HTERT RPE-1 (cell line): ENCODE results near the gene IVNS1ABP.
"Not testable (repeated sequence)": the region's sequence is repeated elsewhere in the genome, so short reads cannot be mapped to it uniquely, and the experiment has no call there.

ENCODE experiments used
- in situ Hi-C: fragments of 300-500 bp; cut with MboI; formaldehyde crosslinking; loops from 4 replicates; pipeline ENCODE4 v1.14.3; 2020; ENCODE audit warnings: low sequenced_read_pairs

IVNS1ABP gene

GRCh38 chr1:185337246-185337645 is 20.2 kb upstream of the IVNS1ABP start:
- in situ Hi-C loops = no loop called here

- in situ Hi-C loops = no loop called here
Observed at GRCh38 chr1:185334182-185334581, 17.1 kb upstream of the IVNS1ABP start.

- in situ Hi-C loops = no loop called here
Observed at GRCh38 chr1:185328255-185328654, 11.2 kb upstream of the IVNS1ABP start.

DNA sequence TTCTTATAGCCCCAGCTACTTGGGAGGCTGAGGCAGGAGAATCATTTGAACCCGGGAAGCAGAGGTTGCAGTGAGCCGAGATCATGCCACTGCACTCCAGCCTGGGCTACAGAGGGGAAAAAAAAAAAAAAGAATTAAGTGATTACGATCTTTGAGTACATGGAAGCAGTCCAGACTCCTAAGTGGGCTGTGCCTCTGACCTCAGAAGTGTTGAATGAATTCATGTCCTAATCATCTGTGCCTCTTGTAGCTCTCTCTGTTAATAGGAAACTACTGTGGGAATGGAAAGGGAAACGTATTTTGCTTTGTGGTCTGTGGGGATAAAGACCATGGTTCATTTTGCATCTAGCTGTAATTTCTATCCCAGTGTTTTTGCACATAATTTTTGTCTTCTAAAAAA is 8.4 kb upstream of the IVNS1ABP start:
- in situ Hi-C loops = no loop called here

DNA sequence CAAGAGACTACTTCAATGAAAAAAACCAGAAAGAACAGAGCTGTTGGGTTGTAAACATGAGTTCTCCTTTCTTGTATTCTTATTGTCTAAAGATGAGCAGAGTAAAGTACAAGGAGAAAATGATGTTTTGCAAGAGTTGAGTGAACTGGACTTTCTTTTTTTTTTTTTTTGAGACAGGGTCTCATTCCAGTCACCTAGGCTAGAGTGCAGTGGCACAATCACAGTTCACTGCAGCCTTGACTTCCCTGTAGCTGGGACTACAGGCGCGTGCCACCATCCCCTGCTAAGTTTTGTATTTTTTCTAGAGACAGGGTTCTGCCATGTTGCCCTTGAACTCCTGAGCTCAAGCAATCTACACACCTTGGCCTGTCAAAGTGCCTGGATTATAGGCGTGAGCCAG is 7.1 kb upstream of the IVNS1ABP start:
- in situ Hi-C loops = no loop called here

DNA sequence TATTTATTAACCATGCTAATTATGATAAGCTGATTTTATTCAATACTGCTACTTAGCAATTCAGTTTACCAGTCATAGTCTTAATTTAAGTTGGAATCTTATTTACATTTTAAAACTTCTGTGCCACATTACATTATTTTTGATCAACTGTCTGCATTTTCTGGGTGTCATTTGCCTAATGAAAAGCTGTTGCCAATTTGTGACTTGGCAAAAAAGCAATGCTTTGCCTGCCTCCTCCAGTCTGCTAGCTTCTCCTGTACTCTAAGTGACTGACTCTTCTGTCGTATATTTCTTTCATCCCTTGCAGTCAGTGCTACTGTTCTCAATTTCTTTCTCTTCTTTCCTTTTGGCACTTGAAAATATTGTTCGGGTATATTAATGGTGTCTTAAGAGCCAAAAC is 5.6 kb upstream of the IVNS1ABP start:
- in situ Hi-C loops = no loop called here

DNA sequence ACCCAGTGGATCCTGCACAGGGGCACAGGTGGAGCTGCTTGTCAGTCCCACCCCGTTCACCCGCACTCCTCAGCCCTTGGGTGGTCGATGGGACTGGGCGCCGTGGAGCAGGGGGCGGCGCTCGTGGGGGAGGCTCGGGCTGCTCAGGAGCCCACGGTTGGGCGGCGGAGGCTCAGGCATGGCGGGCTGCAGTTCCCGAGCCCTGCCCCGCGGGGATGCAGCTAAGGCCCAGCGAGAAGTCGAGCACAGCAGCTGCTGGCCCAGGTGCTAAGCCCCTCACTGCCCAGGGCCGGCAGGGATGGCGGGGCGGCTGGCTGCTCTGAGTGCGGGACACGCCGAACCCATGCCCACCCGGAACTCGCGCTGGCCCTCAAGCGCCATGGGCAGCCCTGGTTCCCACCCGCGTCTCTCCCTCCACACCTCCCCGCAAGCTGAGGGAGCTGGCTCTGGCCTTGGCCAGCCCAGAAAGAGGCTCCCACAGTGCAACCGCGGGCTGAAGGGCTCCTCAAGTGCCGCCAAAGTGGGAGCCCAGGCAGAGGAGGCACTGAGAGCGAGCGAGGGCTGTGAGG is 4.7 kb upstream of the IVNS1ABP start:
- in situ Hi-C loops = not testable (repeated sequence)

- in situ Hi-C loops = not testable (repeated sequence)
Observed at GRCh38 chr1:185321104-185321503, 4.1 kb upstream of the IVNS1ABP start.

DNA sequence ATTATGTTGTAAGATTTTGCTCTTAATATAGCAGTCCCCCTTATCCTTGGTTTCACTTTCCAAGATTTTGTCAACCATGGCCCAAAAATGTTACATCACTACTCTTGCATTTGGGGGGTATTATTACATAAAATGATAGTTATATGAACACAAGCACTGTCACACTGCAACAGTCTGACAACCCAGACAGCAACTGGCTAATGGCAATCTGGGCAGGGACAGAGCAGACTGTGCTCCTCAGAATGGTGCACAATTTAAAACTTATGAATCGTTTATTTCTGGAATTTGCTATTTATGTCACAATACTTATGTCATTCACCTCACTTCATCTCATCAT is 2.1 kb upstream of the IVNS1ABP start:
- in situ Hi-C loops = no loop called here

GRCh38 chr1:185318431-185319138 is 1.5 kb upstream of the IVNS1ABP start:
- in situ Hi-C loops = no loop called here

- in situ Hi-C loops = no loop called here
Observed at GRCh38 chr1:185317886-185318310, 855 bp upstream of the IVNS1ABP start.

DNA sequence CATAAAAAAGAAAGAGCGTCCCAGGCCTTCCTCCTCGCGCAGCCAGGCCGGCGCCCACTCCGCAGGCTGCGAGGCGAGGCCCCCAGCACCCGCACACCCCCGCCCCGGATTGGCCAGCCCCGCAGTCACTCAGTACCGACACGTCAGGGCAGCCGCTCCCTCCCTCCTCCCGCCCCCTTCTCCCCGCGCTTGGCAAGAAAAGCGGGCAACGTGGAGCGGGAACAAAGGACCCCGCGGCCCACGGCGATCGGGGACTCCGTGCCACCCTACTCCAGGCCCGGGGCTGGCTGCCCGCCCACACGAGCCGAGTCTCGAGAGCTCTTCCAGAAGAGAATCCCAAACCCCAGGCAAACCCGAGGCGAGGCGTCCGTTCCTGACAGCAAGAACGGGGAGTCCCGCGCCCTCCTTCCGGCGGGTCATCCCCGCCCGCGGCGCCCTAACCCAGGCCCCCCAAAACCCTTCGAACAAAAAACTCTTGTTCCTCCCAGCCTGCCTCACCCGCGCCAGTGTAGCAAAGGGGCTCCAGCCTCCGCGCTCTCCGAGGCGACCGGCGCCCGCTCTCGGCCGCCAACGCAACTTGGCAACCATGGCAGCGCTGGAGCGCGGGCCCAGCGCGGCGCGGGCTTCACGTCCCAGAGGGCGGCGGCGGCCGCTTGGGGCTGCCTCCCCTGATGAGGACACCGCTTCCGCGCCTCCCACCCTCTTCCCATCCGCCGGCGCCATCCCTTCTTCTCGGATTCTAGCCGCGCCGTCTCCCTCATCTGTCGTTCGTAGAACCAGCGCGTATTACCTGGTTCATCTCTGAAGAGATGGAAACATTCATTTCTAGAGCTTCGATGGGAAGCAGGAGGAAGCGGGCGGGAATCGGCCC is 645 bp downstream of the IVNS1ABP start:
- in situ Hi-C loops = no loop called here

DNA sequence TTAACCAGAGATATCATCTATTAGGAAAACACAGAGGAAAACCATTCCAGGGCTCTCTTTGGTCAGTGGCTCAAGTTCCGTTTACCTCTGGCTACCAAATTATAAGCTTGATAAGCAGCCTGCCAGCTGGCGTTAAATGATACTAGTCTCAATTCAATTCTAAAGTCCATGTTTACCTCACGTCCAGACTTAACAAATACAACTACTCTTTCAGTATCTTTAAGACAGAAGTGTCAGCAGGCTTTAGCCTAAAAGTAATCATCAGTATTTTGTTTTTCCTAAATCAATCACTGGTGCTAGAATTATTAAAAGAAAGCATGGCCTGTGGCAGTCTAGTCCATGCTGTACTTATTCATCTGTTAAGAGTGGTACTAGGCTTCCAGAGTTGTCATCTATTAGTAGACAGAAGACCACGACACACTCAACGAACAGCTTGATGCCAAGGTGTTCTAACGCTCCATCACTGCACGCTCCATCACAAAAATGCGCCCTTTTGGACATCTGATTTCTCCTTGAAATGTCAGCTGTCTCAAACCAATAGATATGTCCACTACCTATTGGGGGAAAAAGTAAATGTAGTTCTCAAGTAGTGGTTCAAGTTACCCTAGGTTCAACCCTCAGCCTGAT is 1.5 kb downstream of the IVNS1ABP start:
- in situ Hi-C loops = no loop called here

DNA sequence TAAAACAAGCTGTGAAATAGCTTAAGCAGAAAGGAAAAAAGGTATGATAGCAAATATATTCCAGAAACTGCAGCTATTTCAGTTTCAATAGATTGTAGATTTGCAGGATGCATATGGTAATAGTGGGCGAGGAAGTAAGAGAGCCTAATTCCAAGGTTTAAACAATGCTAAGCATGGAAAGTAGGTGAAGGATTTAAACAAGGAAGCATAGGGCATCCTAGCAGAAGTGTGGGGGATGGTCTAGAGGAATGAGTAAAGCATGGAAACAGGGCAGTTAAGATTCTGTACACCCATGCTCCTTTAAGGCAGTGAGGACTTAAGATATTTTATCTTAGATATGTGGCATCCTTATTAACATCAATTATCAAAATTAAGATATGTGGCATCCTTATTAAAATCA is 2.6 kb downstream of the IVNS1ABP start:
- in situ Hi-C loops = no loop called here

DNA sequence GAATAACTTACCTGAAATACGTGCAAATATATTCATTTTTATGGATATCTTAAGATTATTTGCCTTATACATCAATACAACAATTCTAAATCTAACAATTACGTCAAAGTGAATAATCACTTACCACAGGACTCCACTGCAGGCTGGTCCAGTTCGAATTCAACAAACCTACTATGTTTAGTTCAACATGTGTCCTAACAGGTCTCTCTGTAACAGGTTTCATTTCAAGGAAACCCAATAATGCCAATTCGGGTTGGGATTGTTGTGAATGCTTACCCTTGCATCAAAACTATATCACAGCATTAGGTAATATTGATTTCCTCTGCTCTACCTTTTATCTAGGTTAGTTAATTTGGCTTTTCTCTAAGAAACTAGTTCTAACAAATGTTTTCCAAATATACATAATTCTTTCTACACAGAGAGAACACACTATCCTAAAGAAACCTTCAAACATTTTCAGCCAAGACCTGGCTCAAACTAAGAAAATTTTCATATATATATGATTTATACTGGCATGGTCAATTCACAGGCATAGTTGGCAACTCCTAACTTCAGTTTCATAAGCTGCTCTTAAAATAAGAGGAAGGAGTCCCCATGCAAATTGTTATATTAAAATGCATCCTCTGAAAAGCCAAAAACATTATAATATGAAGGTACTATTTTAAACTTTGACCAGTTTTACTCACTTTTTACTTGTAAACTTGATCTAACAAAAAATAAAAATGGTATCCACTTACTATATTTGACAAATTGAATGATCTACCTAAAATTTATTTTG is 4.5 kb downstream of the IVNS1ABP start:
- in situ Hi-C loops = no loop called here

- in situ Hi-C loops = no loop called here
Observed at GRCh38 chr1:185311589-185312225, 5.3 kb downstream of the IVNS1ABP start.

- in situ Hi-C loops = no loop called here
Observed at GRCh38 chr1:185309566-185309965, 7.5 kb downstream of the IVNS1ABP start.

GRCh38 chr1:185308126-185308525 is 8.9 kb downstream of the IVNS1ABP start:
- in situ Hi-C loops = no loop called here

DNA sequence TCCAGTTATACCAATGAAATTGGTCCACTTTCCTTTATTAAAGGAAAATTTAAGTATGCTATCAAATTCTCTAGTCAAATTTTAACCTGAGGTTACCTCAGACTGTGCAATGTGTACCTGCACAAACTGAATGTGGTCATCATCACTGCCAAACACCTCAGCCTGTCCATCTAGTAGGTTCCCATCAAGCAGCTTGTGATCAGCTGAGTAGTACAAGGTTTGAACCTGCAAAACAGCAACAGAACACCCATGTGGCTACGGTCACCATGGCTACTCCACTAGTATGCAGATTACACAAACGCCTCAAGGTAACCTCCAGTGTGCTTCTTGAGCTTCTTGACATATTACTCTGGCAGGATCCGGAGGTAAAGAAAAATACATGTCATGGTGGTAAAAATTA is 11.6 kb downstream of the IVNS1ABP start:
- in situ Hi-C loops = no loop called here

GRCh38 chr1:185300152-185300551 is 16.9 kb downstream of the IVNS1ABP start:
- in situ Hi-C loops = no loop called here
